ENCODE results near the gene TNNI2.
"Not testable (repeated sequence)": the region's sequence is repeated elsewhere in the genome, so short reads cannot be mapped to it uniquely, and the experiment has no call there.

The TNNI2 gene

DNA sequence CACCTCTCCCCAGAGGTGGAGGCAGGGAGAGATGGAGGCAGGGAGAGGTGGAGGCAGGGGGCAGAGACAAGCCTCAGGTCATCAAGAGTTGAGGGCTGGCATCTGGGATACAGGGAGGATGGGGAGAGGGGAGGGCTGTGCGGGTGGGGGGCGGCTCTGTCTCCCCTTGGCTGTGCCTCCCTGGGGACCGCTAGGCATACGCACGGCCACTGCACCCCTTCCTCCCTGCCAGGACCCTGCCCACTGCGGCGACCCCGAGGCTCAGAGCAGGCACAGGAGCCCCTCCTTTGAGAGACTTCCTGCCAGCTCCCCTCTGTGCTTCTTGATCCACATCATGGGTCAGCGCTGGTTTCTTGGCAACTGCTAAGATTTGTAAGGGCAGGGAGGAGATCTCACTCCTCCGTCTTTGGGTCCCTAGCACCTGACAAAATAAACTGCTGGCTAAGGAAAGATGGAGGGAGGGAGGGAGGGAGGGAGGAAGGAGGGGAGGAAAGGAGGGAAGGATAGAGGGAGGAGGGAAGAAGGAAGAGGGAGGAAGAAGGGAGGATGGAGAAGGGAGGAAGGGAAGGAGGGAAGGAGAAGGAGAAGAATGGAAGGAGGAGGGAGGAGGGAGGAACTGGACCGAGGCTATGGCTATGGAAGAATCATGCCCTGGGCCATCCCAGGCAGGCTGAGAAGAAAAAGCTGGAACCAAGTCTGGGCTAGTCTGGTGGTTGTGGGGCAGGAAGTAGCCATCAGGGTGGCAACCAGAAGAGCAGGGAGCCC, 34.4 kb downstream of the TNNI2 start:
- TF ChIP-seq, protein P1, sequence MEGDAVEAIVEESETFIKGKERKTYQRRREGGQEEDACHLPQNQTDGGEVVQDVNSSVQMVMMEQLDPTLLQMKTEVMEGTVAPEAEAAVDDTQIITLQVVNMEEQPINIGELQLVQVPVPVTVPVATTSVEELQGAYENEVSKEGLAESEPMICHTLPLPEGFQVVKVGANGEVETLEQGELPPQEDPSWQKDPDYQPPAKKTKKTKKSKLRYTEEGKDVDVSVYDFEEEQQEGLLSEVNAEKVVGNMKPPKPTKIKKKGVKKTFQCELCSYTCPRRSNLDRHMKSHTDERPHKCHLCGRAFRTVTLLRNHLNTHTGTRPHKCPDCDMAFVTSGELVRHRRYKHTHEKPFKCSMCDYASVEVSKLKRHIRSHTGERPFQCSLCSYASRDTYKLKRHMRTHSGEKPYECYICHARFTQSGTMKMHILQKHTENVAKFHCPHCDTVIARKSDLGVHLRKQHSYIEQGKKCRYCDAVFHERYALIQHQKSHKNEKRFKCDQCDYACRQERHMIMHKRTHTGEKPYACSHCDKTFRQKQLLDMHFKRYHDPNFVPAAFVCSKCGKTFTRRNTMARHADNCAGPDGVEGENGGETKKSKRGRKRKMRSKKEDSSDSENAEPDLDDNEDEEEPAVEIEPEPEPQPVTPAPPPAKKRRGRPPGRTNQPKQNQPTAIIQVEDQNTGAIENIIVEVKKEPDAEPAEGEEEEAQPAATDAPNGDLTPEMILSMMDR (IDR thresholded peaks at IDR 0.05; ENCODE audit: extremely low read depth, insufficient read depth, missing control alignments): no peak
- no peak for DNase-seq (ENCODE audit: low spot score)
- in situ Hi-C loops (cut with MboI; ENCODE audit: low pct_unique_long_range_greater_than_20kb, low sequenced_read_pairs, unreplicated experiment): no loop called here

DNA sequence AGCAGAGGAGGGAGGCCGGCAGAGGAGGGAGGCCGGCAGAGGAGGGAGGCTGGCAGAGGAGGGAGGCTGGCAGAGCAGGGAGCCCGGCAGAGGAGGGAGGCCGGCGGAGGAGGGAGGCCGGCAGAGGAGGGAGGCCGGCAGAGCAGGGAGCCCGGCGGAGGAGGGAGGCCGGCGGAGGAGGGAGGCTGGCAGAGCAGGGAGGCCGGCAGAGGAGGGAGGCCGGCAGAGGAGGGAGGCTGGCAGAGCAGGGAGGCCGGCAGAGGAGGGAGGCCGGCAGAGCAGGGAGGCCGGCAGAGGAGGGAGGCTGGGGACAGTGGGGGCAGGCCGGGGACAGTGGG, 35.0 kb downstream of the TNNI2 start:
- in situ Hi-C loops (cut with MboI; ENCODE audit: low pct_unique_long_range_greater_than_20kb, low sequenced_read_pairs, unreplicated experiment); DNase-seq (ENCODE audit: low spot score): not testable (repeated sequence)

DNA sequence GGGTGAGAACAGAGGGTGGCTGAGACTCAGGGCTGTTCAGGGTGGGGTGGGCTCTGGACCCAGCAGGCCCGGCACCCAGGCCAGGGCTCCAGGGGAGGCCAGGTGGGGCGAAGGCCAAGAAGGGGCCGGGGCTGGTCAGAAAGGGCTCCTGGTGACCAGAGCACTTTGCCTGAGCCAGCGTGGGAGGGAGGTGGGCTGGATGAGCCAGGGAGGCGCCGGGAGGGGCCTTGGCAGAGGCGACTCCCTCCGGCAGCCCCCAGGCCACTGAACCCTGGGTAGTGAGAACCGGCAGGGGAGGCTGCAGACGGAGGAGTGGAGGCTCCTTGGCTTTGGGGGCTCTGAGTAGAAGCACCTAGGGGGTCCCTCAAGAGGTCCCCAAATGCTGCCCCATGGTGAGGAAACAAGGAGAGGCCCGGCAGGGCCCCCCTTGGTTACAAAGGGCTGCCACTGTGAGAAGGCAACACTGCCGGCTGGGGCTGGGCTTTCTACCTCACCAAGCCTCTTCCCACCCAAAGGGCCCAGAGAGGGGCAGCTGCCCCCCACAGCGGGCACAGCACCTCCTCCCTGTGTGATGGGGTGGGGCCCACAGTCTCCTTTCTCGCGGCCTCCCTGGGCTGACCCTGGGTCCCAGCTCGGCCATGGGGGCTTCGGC, 35.8 kb downstream of the TNNI2 start:
- DNase-seq (ENCODE audit: low spot score); in situ Hi-C loops (cut with MboI; ENCODE audit: low pct_unique_long_range_greater_than_20kb, low sequenced_read_pairs, unreplicated experiment): not testable (repeated sequence)

DNA sequence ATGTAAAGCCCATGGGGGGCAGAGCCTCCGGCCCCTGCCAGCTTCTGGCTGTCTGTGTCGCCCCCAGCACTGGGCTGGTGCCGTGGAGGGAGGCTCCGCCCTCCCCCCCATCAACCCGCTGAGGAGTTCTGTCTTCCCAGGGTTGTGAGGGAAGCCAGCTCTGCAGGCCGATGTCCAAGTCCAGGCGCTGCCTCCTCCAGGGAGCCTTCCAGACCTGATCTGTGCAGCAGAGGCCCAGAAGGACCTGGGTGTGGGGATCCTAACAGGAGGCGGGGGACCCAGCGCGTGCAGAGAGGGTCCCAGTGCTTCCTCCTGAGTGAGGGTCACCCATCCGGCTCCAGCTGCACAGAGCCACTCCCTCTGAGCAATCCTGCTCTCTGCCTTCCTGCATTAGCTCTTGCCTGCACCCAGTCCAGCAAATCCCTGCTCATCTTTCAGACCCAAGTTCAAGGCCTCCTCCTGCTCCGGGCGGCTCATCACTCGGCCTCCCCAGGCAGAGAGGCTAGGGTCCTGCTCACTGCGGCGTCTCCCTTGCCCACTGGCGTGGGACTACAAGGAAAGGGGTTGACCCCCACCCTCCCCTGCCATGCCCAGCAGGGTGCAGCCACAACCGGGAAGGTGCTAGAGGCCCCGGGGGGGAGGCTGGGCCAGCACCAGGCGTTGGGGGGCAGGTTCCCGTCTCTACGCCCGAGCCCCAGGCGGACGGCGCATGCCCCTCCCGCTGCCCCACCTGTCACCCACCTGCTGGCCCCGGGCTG, 36.5 kb downstream of the TNNI2 start:
- TF ChIP-seq, protein P1 (IDR thresholded peaks at IDR 0.05; ENCODE audit: extremely low read depth, insufficient read depth, missing control alignments): no peak
- DNase-seq (ENCODE audit: low spot score): no peak
- in situ Hi-C loops (cut with MboI; ENCODE audit: low pct_unique_long_range_greater_than_20kb, low sequenced_read_pairs, unreplicated experiment): no loop called here

DNA sequence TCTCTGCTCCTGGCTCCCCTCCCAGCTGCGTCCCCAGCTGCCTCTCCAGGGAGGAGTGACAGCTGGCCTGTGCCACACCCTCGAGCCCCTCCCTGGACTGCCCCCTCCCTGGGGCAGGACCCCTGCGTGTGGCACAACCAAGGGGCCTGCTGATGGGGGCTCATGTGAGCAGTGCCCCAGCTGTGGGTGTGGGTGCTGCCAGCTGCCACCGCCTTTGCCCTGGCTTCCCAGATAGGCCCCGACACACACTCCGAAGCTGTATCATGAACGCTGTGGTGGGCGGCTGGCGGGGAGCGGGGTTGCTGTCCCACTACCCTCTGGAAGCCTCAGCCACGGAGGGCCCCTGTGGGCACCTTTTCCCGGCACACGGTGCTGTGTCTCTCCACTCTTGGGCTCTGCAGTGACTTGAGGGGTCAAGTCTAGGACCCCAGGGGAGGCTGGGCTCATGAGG, 37.1 kb downstream of the TNNI2 start:
- in situ Hi-C loops (cut with MboI; ENCODE audit: low pct_unique_long_range_greater_than_20kb, low sequenced_read_pairs, unreplicated experiment); DNase-seq (ENCODE audit: low spot score): not testable (repeated sequence)

DNA sequence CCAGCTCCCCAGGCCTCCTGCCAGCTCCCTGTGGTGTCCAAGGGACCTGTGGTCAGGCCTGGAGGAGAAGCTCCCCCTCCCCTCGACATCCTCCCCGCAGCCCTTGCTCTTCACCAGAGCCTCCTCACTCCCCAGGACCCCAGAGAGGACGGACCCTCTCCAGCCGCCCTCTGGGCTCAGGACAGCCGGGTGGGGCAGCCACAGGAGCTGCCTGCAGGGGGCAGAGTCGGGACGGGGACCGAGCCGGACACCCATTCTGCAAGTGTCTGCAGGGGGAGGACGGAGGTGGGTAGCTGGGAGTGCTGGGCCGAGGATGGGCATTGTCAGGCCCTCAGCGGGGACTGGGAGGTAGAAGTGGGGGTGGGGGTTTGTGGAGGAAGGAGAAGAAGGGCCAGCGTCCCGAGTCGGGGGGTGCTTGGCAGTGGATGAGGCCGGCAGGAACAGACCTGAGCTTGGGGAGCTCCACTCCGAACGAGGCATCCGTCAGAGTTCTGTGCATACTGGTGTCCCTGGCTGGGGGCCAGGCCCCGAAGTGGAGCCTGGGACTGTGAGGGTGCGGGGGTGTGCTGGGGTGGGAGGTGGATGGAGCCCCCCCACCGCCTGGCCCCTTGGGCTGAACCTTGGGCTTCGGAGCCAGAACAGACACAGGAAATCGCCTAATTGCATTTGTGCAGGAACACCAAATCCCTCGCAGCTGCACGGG, 37.7 kb downstream of the TNNI2 start:
- TF ChIP-seq, protein P1 (IDR thresholded peaks at IDR 0.05; ENCODE audit: extremely low read depth, insufficient read depth, missing control alignments): peak; percentile 53
- no peak for DNase-seq (ENCODE audit: low spot score)
- in situ Hi-C loops (cut with MboI; ENCODE audit: low pct_unique_long_range_greater_than_20kb, low sequenced_read_pairs, unreplicated experiment): no loop called here

DNA sequence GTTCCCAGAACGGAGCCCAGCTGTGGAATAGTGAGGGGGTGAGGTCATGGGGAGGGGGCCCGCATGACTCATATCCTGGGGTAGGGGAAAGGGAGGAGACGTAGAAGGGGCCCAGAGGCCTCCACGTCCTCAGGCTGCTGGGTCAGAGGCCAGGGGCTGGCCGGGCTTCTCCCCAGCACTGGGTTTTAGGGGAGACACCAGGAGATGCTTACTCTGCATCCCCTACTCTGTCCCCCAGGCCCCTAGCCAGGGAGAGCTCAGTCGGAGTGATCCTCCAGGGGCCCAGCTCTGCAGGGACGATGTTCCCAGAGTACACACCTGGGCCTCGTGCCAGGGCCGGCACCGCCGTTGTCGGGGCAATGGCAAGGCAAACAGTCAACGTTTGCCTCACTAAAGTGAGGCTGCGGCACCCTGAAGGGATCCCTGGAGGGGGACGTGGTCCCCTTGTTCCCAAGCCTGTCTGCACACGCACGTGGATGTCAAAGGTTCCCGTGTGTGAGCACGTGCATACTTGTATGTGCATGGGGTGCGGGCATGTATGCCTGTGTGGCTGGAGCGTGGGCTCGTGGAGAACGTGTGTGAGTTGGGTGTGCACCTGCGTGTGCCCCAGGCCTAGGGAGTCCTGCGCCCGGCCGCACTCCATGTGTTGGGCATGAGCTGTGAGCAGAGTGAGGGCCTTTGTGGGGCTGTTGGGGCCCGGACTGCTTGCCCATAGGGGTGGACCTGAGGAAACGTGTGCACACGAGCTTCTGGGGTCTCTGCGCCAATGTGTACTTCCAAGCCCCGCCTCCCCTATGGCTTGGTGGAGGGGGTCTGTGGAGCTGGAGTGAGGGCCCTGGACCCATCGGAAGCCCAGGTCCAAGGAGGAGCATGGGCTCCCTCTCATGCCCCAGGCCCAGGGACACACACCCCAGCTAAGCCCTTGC, 38.7 kb downstream of the TNNI2 start:
- in situ Hi-C loops (cut with MboI; ENCODE audit: low pct_unique_long_range_greater_than_20kb, low sequenced_read_pairs, unreplicated experiment): no loop called here
- TF ChIP-seq, protein P1 (IDR thresholded peaks at IDR 0.05; ENCODE audit: extremely low read depth, insufficient read depth, missing control alignments): no peak
- no peak for DNase-seq (ENCODE audit: low spot score)
